ENCODE data around the gene RBBP4. TPM values are rescaled to one million over a fixed set of nuclear protein-coding genes. Genes with fewer than 3 reads are reported as not detected.
"Not testable (repeated sequence)": the region's sequence is repeated elsewhere in the genome, so short reads cannot be mapped to it uniquely, and the experiment has no call there.

The RBBP4 gene
- total RNA-seq, 1 donor from 2014 or later = 325 TPM

DNA sequence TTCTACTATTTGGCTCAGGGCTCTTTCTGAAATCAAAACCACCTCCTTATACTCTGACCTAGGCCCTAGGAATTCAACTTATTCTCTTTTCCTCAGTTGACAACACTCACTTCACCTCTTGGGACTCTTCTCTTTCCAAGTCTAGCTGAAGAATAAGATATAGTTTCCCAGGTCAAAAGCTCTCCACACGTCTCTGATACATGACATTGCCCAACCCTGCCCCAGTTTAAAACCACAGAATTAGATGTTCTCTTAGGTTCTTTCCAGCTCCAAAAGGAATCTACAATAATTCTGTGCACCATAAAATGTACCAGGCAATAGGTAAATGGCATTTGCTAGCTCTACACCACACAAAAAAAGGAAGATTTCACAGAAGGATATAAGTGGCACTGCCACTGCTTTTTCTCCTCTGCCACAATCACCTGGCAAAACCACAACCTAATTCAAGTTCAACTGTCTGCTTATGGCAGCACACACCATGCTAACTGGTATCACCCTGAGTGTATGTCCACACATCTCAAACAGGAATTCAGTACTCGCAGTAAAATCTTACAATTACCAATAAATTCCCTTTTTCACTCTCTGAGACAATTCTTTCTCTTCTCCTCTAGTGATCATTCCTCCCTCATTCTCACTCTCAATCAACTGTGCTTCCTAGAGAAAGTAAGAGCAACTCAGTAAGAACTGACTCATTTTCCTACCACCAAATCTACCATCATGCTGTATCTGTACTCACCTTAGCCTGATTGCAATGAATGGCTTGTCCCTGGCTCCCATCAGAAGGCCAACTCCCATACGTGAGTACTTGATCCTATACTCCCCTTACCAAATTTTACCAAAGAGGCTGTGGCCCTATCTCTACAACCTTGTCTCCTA, 28.0 kb upstream of the RBBP4 start:
- no peaks in the 10 kb centered on the region for H3K27me3 Mint-ChIP-seq (ENCODE audit: low read depth)
- peak overlapping the region; percentile 75 for H3K27ac Mint-ChIP-seq
- H3K4me3 Mint-ChIP-seq (ENCODE audit: low read depth) = no peak overlapping the region
- H3K4me1 Mint-ChIP-seq (ENCODE audit: low read depth) = peaks cover 40% of the 10 kb centered on the region
- intact Hi-C loops (cut with micrococcal nuclease) = loop anchor here (2.0 kb wide), 1 partner anchor 28 kb away; the partner anchor contains the start of genes RBBP4 and ZBTB8OS
- H3K36me3 Mint-ChIP-seq (ENCODE audit: low read depth) = peaks cover 58% of the 10 kb centered on the region
- no peak for DNase-seq (ENCODE audit: low spot score)
- H3K9me3 Mint-ChIP-seq = peaks cover 3% of the 10 kb centered on the region

DNA sequence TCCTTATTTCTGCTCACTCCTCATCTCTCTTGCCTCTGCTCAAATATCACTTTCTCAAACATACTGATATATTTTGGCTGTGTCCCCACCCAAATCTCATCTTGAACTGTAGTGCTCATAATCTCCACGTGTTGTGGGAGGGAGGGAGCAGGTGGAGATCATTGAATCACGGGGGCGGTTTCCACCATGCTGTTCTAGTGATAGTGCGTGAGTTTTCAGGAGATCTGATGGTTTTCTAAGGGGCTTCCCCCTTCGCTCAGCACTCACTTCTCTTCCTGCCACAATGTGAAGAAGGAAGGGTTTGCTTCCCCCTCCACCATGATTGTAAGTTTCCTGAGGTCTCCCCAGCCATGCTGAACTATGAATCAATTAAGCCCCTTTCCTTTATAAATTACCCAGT, 27.2 kb upstream of the RBBP4 start:
- Mint-ChIP-seq H3K27me3 (ENCODE audit: low read depth) (no peaks in the 10 kb centered on the region), H3K27ac (peak overlapping the region; percentile 75), H3K4me1 (ENCODE audit: low read depth) (peaks cover 40% of the 10 kb centered on the region), H3K9me3 (peaks cover 3% of the 10 kb centered on the region), H3K4me3 (ENCODE audit: low read depth) (no peak overlapping the region), H3K36me3 (ENCODE audit: low read depth) (peaks cover 62% of the 10 kb centered on the region)
- no peak for DNase-seq (ENCODE audit: low spot score)
- intact Hi-C loops (cut with micrococcal nuclease) = loop anchor here (2.0 kb wide), 1 partner anchor 27 kb away; the partner anchor contains the start of genes RBBP4 and ZBTB8OS

DNA sequence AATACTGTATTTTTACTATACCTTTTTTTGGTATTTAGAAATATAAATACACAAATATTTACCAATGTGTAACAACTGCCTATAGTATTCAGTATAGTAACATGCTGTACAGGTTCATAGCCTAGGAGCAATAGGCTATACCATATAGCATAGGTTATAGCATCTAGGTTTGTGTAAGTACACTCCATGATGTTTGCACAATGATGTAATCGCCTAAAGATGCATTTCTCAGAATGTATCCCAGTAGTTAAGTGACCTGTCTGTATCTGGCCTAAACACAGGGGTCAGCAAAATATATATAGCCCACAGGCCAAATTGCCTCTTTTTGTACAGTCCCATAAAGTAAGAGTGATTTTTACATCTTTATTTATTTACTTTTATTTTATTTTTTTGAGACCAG, 24.8 kb upstream of the RBBP4 start:
- Mint-ChIP-seq H3K27me3 (ENCODE audit: low read depth) (no peaks in the 10 kb centered on the region), H3K36me3 (ENCODE audit: low read depth) (peaks cover 56% of the 10 kb centered on the region), H3K4me1 (ENCODE audit: low read depth) (peaks cover 33% of the 10 kb centered on the region), H3K27ac (no peak overlapping the region), H3K4me3 (ENCODE audit: low read depth) (no peak overlapping the region), H3K9me3 (peaks cover 3% of the 10 kb centered on the region)
- intact Hi-C loops (cut with micrococcal nuclease) = no loop called here
- no peak for DNase-seq (ENCODE audit: low spot score)

DNA sequence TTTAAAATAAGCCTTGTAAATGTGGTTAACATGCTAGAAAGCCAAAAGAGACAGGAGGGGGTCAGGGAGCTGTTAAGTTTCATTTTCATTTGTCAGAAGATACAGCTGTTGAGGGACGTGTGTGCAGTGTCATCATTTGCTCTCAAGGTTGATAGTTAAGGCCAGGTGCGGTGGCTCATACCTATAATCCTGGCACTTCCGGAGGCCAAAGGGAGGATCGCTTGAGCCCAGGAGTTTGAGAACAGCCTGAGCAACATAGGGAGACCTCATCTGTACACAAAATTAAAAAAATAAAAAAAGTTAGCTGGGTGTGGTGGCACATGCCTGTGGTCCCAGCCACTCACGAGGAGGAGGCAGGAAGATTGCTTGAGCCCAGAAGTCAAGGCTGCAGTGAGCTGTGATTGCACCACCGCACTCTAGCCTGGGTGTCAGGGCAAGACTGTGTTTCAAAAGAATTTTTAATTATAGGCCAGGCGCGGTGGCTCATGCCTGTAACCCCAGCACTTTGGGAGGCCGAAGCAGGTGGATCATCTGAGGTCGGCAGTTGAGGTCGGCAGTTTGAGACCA, 23.3 kb upstream of the RBBP4 start:
- intact Hi-C loops (cut with micrococcal nuclease) = no loop called here
- H3K4me3 Mint-ChIP-seq (ENCODE audit: low read depth) = peak overlapping the region; percentile 37
- peaks cover 30% of the 10 kb centered on the region for H3K4me1 Mint-ChIP-seq (ENCODE audit: low read depth)
- H3K27me3 Mint-ChIP-seq (ENCODE audit: low read depth) = no peaks in the 10 kb centered on the region
- H3K9me3 Mint-ChIP-seq = peaks cover 3% of the 10 kb centered on the region
- peak overlapping the region; percentile 78 for H3K27ac Mint-ChIP-seq
- DNase-seq (ENCODE audit: low spot score) = no peak
- H3K36me3 Mint-ChIP-seq (ENCODE audit: low read depth) = peaks cover 50% of the 10 kb centered on the region

DNA sequence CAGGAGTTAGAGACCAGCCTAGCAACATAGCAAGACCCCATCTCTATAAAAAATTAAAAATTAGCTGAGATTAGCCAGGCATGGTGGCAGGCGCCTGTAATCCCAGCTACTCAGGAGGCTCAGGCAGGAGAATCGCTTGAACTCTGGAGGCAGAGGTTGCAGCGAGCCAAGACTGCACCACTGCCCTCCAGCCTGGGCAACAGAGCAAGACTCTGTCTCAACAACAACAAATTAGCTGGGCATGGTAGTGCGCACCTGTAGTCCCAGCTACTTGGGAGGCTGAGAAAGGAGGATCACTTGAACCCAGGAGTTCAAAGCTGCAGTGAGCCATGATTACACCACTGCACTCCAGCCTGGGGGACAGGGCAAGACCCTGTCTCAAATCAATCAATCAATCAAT, 20.8 kb upstream of the RBBP4 start:
- H3K9me3 Mint-ChIP-seq; H3K27ac Mint-ChIP-seq; H3K4me3 Mint-ChIP-seq (ENCODE audit: low read depth); H3K27me3 Mint-ChIP-seq (ENCODE audit: low read depth); intact Hi-C loops (cut with micrococcal nuclease); DNase-seq (ENCODE audit: low spot score): not testable (repeated sequence)
- H3K4me1 Mint-ChIP-seq (ENCODE audit: low read depth) = peaks cover 22% of the 10 kb centered on the region
- peaks cover 48% of the 10 kb centered on the region for H3K36me3 Mint-ChIP-seq (ENCODE audit: low read depth)

DNA sequence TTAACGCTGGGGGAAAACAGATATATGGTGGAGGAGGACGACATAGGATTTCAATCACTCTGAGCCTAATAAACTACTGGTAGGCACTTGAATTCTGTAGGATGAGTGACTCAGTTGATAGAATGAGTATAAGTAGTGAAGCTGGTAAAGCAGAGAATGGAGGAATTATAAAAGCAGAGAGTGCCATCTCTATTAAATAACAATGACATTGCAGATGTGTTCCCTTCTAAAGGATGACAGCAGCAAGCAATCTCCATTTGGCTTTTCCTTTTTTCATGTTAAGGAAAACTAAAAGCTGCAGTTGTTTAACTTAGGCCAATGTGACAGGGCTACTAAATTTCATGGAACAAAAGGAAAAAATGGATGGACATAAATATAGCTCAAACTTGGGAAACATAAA, 18.2 kb upstream of the RBBP4 start:
- Mint-ChIP-seq H3K4me1 (ENCODE audit: low read depth) (peaks cover 13% of the 10 kb centered on the region), H3K4me3 (ENCODE audit: low read depth) (no peak overlapping the region), H3K27ac (no peak overlapping the region), H3K36me3 (ENCODE audit: low read depth) (peaks cover 50% of the 10 kb centered on the region), H3K27me3 (ENCODE audit: low read depth) (no peaks in the 10 kb centered on the region), H3K9me3 (no peaks in the 10 kb centered on the region)
- DNase-seq (ENCODE audit: low spot score) = no peak
- intact Hi-C loops (cut with micrococcal nuclease) = no loop called here

DNA sequence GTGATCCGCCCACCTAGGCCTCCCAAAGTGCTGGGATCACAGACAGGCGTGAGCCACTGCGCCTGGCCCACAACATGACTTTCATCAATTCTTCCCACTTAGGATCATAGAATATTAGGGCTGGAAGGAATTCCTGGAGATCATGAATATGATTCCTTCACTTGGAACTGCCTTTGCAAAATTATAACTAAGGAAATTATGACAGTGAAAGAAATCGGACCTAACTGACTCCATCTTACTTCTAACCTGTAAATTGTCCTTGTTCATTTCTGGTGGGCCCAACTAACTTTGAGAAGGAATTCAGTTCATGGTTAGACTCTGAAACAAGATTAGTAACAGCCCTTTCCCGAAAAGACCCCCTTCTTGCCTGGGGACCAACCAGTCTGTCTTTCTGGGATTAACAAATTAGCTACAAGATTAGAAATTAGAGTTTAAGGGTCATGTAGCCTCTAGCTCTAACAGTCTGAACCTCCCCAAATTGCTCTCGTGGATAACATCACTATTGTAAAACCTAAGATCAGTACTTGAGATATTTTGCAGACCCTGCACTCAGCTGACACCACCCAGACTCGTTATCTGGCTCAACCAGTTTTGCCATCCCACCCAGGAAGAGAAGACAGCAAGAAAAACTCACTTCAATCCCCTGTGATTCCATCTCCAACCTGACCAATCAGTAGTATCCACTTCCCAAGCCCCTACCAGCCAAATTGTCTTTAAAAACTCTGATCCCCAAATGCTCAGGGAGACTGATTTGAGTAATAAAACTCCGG, 15.3 kb upstream of the RBBP4 start:
- DNase-seq (ENCODE audit: low spot score) = no peak
- Mint-ChIP-seq H3K4me3 (ENCODE audit: low read depth) (no peak overlapping the region), H3K27me3 (ENCODE audit: low read depth) (no peaks in the 10 kb centered on the region), H3K4me1 (ENCODE audit: low read depth) (peaks cover 12% of the 10 kb centered on the region), H3K9me3 (no peaks in the 10 kb centered on the region), H3K36me3 (ENCODE audit: low read depth) (peaks cover 35% of the 10 kb centered on the region), H3K27ac (no peak overlapping the region)
- intact Hi-C loops (cut with micrococcal nuclease) = no loop called here

DNA sequence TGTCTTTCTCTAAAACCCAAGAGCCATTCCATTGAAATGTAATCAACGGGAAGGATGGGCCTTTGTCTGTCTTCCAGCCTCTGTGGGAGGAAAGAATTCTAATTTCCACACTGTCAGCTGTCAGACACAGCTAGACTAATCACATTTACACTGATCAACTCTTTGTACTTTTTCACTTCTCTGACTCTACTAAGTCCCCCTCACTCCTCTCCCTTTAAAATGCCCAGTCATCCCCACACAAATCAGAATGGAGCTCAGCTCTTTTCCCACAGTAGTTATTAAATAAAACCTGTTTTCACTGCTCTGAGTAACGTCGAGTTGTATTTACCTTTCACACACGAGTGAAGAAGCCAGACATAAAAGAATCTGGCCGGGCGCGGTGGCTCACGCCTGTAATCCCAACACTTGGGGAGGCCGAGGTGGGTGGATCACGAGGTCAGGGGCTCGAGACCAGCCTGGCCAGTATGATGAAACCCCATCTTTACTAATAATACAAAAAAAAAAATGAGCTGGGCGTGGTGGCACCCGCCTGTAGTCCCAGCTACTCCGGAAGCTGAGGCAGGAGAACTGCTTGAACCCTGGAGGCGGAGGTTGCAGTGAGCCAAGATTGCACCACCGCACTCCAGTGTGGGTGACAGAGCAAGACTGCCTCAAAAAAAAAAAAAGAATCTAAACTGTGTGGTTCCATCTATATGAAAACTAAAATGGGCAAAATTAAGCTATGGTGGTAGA, 13.9 kb upstream of the RBBP4 start:
- no peaks in the 10 kb centered on the region for H3K9me3 Mint-ChIP-seq
- H3K36me3 Mint-ChIP-seq (ENCODE audit: low read depth) = peaks cover 35% of the 10 kb centered on the region
- no peaks in the 10 kb centered on the region for H3K27me3 Mint-ChIP-seq (ENCODE audit: low read depth)
- no peak overlapping the region for H3K4me3 Mint-ChIP-seq (ENCODE audit: low read depth)
- peaks cover 12% of the 10 kb centered on the region for H3K4me1 Mint-ChIP-seq (ENCODE audit: low read depth)
- peak overlapping the region; percentile 52 for H3K27ac Mint-ChIP-seq
- DNase-seq (ENCODE audit: low spot score) = no peak
- intact Hi-C loops (cut with micrococcal nuclease) = no loop called here

DNA sequence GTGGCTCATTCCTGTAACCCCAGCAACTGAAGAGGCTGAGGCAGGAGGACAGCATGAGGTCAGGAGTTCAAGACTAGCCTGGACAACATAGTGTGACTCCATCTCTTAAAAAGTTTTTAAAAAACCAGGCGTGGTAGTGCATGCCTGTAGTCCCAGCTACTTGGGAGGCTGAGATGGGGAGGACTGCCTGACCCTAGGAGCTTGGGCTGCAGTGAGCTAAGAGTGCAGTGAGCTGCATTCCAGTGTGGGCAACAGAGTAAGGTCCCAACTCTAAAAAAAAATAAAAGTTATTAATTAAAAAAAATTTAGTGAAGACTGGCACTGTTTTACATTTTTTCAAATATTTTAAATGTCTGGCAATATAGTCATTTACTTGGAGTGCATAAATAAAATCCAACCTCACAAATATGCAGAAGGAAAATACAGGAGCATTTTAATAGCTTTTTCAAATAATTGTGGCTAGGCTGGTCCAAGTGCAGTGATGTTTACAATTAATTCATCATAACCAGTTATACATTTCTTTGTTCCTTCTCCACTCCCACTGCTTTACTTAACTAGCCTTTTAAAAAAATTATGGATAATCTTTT, 11.4 kb upstream of the RBBP4 start:
- Mint-ChIP-seq H3K9me3 (no peaks in the 10 kb centered on the region), H3K36me3 (ENCODE audit: low read depth) (peaks cover 19% of the 10 kb centered on the region), H3K27me3 (ENCODE audit: low read depth) (no peaks in the 10 kb centered on the region), H3K27ac (no peak overlapping the region), H3K4me3 (ENCODE audit: low read depth) (no peak overlapping the region), H3K4me1 (ENCODE audit: low read depth) (peaks cover 1% of the 10 kb centered on the region)
- intact Hi-C loops (cut with micrococcal nuclease) = no loop called here
- DNase-seq (ENCODE audit: low spot score) = no peak

DNA sequence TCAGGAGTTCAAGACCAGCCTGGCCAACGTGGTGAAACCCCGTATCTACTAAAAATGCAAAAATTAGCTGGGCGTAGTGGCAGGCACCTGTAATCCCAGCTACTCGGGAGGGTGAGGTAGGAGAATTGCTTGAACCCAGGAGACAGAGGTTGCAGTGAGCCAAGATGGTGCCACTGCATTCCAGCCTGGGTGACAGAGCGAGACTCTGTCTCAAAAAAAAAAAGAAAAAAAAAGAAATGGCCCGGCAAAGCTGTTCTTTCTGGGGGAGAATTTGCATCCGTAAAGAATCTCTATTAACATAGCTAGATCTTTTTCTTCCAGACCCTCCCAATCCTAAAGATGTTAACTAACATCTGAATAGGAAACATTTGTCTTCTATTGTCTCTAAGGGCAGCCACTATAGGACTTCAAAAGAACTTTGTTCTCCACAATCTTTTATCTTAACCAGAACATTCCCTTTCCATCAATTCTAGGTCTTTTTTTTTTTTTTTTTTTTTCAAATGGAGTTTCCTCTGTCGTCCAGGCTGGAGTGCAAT, 8.6 kb upstream of the RBBP4 start:
- DNase-seq (ENCODE audit: low spot score); intact Hi-C loops (cut with micrococcal nuclease); H3K27me3 Mint-ChIP-seq (ENCODE audit: low read depth); H3K4me1 Mint-ChIP-seq (ENCODE audit: low read depth); H3K9me3 Mint-ChIP-seq; H3K4me3 Mint-ChIP-seq (ENCODE audit: low read depth); H3K27ac Mint-ChIP-seq: not testable (repeated sequence)
- peaks cover 10% of the 10 kb centered on the region for H3K36me3 Mint-ChIP-seq (ENCODE audit: low read depth)

DNA sequence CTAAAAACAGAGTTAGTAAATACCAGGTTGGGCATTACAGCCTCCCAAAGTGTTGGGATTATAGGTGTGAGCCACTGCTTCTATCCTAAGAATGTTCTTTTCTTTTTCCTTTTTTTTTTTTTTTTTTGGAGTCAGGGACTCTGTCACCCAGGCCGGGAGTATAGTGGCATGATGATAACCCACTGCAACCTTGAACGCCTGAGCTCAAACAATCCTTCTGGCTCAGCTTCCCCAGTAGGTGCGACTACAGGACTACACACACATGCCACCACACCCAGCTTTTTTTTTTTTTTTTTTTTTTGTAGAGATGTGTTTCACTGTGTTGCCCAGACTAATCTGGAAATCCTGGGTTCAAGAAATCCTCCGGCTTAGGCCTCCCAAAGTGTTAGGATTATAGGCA, 6.6 kb upstream of the RBBP4 start:
- no peak overlapping the region for H3K4me3 Mint-ChIP-seq (ENCODE audit: low read depth)
- H3K9me3 Mint-ChIP-seq = no peaks in the 10 kb centered on the region
- intact Hi-C loops (cut with micrococcal nuclease) = no loop called here
- H3K27ac Mint-ChIP-seq = no peak overlapping the region
- peaks cover 9% of the 10 kb centered on the region for H3K4me1 Mint-ChIP-seq (ENCODE audit: low read depth)
- H3K36me3 Mint-ChIP-seq (ENCODE audit: low read depth) = peaks cover 13% of the 10 kb centered on the region
- H3K27me3 Mint-ChIP-seq (ENCODE audit: low read depth) = no peaks in the 10 kb centered on the region
- DNase-seq (ENCODE audit: low spot score) = no peak

Data from activated T-helper 2 cell treated with anti-CD3 and anti-CD28 coated beads, Interferon-gamma antibody, Interleukin-2, Interleukin-4, amounts not matched to agents 10 μg/mL and 5 μg/mL and 100 μg/mL, durations not matched to agents 14 hours and 24 hours and 36 hours (primary cell).